DMS153 (cell line): ENCODE data around the gene CBL.
"Not testable (repeated sequence)": the region's sequence is repeated elsewhere in the genome, so short reads cannot be mapped to it uniquely, and the experiment has no call there.

Experiments
- DNase-seq: peaks from one replicate; lab custom pipeline; 2025; lab: John Stamatoyannopoulos, UW

The CBL gene

GRCh38 chr11:119210050-119210449, 3.9 kb downstream of the CBL start:
- no peak for DNase-seq

DNA sequence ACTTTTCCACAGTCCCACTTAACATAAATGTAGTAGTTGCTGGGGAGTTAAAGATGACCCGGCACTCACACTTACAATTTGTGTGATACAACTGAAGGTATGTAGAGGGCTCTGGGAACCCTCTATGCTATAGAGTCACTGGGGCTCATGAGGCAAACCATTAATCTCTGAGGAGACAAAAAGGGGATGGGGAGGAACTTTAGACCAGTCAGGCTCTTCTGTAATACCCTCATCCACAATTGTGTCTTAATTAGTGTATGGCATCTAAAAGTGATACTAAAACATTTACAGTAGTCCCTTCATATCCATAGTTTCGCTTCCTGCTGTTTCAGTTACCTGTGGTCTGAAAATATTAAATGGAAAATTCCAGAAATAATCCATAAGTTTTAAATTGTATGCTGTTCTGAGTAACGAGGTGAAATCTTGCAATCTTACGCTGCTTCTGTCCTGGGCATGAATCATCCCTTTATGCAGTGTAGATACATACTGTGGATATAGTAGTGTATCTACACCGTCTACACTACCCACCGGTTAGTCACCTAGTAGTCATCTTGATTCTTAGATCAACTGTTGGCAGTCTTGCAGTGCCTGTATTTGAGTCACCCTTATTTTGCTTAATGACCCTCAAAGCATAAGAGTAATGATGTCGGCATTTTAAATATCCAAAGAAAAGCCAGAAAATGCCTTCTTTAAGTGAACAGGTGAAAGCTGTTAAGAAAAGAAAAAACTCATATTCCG, 12.2 kb downstream of the CBL start:
- DNase-seq = no peak

GRCh38 chr11:119222308-119222707, 16.2 kb downstream of the CBL start:
- DNase-seq = peak; percentile 69

DNA sequence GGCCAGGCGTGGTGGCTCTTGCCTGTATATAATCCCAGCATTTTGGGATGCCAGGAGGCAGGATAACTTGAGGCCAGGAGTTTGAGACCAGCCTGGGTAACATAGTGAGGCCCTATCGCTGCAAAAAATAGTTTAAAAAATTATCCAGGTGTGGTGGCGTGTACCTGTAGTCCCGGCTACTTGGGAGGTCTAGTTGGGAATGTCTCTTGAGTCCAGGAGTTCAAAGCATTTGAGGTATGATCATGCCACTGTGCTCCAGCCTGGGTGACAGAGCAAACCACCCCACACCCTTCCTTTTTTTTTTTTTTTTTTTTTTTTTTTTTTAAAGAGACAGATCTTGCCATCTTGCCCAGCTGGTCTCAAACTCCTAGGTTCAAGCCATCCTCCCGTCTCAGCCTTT, 16.8 kb downstream of the CBL start:
- DNase-seq = no peak

DNA sequence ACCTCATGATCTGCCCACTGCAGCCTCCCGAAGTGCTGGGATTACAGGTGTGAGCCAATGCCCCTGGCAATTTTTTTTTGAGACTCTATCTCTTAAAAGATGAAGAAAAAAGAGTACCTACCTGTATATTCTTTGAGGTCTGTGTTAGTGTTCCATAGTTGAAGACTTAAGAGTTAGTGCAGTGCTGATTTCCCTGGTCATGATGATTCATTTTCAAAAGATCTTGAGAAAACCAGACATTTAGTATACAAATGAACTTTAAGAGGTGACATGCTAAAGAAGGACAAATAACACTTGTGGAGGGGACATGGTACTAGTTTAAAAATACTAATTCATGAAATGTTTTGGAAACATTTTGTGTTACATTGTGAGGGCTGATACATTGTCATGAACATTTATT, 17.7 kb downstream of the CBL start:
- no peak for DNase-seq

DNA sequence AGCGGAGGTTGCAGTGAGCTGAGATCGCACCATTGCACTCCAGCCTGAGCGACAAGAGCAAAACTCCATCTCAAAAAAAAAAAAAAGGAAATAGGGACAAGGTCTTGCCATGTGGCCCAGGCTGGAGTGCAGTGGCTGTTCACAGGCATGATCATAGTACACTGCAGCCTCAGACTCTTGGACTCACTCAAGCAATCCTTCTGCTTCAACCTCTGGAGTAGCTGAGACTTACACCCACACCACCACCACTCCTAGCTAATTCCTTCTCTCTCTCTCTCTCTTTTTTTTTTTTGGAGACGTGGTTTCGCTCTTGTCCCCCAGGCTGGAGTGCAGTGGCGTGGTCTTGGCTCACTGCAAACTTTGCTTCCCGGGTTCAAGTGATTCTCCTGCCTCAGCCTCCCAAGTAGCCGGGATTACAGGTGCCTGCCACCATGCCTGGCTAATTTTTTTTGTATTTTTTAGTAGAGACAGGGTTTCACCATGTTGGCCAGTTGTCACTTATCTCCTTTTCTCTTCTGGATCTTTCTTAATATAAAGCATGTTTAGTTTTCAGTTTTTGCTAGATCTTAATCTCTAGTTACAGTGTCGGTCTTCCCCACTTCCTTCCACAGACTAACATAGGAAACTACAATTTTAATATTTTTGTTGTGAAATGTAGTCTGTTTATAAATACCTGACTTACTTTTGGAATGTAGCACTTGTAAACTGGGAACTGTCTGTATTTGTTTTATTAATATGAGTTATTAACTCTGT, 22.6 kb downstream of the CBL start:
- not testable (repeated sequence) for DNase-seq

GRCh38 chr11:119229288-119229672, 23.1 kb downstream of the CBL start:
- no peak for DNase-seq

GRCh38 chr11:119229741-119230140, 23.6 kb downstream of the CBL start:
- no peak for DNase-seq

DNA sequence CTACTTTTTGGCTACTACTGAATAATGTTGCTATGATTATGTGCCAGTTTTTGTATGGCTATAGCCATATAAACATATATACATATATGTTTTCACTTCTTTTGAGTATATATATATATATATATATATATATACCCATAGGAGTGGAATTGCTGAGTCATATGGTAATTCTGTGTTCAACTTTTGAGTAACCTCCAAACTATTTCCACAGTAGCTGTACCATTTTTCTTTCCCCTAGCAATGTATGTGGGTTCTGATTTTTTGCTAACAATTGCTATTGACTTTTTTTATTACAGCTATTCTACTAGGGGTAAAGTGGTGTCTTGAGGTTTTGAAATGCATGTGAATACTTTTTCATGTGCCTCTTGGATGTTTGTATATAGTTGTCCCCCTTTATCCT, 30.4 kb downstream of the CBL start:
- no peak for DNase-seq

- no peak for DNase-seq
These were observed 30.8 kb downstream of the CBL start for GRCh38 chr11:119236891-119237290.

- DNase-seq = no peak
These were observed 31.4 kb downstream of the CBL start for GRCh38 chr11:119237515-119237914.

- DNase-seq = no peak
These were observed 42.9 kb downstream of the CBL start for GRCh38 chr11:119248750-119249670.

DNA sequence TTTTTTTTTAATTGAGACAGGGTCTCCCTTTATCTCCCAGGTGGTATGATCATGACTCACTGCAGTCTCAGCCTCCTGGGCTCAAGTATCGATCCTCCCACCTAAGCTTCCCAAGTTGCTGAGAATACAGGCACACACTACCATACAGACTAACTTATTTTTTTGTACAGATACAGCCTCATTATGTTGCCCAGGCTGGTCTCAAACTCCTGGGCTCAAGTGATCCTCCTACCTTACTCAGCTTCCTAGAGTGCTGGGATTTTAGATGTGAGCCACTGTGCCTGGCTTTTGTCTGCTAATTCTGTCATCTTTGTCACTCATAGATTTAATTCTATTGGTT, 43.5 kb downstream of the CBL start:
- no peak for DNase-seq

DNA sequence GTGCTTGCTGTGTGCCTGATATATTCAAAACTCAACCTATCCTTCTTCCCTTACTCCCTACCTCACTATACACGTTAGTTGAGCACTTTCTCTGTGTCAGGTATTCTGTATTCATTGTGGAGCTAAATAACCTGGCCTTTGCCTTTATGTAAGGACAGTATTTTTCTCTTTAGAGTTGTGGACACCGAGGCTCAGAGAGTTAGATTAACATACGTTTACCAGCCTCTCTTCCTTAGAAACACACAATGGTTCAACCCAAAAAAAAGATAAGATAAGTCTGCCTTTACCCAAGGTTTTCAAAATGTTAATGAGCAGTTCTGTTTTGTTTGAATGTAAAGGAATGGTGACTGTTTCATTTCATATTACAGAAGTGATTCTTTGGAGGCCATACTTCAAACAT, 45.0 kb downstream of the CBL start:
- DNase-seq = no peak

DNA sequence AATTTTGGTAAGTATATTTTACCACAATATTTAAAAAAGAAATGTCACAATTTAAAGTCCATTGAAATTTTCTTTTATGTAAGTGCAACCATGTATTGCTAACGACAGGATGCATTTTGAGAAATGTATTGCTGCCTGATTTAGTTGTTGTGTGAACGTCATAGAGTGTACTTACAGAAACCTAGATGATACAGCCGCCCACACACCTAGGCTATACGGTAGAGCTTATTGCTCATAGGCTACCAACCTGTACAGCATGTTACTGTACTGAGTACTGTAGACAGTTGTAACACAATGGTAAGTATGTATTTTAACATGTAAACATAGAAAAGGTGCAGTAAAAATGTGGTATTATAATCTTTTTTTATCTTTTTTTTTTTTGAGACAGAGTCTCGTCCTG, 48.1 kb downstream of the CBL start:
- DNase-seq = no peak

DNA sequence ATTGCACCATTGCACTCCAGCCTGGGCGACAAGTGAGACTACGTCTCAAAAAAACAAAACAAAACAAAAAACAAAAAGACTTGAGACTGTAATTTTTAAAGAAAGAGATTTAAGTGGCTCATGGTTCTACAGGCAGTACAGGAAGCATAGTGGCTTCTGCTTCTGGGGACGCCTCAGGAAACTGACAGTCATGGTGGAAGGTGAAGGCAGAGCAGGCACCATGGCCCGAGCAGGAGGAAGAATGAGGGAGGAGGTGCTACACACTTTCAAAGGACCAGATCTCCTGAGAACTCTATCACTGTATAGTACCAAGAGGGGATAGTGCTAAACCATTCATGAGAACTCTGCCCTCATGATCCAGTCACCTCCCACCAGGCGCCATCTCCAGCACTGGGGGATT, 52.0 kb downstream of the CBL start:
- DNase-seq = no peak

DNA sequence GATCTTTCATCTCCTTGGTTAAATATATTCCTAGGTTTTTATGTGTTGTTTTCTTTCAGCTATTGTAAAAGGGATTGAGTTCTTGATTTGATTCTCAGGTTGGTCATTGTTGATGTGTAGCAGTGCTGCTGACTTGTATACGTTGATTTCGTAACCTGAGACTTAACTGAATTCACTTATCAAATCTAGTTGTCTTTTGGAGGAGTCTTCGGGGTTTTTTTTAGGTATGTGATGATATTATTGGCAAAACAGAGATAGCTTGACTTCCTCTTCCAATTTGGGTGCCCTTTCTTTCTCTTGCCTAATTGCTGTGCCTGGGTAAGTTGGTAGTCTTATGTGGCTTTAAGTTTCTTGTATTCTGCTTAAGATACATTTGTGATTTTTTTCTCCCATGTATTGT, 52.8 kb downstream of the CBL start:
- no peak for DNase-seq

- no peak for DNase-seq
These were observed 56.7 kb downstream of the CBL start for GRCh38 chr11:119262668-119263351.

- no peak for DNase-seq
These were observed 57.3 kb downstream of the CBL start for GRCh38 chr11:119263352-119263940.

GRCh38 chr11:119266063-119266462, 59.9 kb downstream of the CBL start:
- DNase-seq = no peak

GRCh38 chr11:119266517-119267255, 60.5 kb downstream of the CBL start:
- DNase-seq = no peak
